Tibial nerve (tissue), 4 donors: Measurements from ENCODE around the gene FBXW2. TPM values are rescaled to one million over a fixed set of nuclear protein-coding genes. Genes with fewer than 3 reads are reported as not detected.

Experiments used
- DNase-seq, 2 donors: peaks; one replicate each; pipeline ENCODE4 v3.0.0-alpha.2; 2019; ENCODE audit warnings: low spot score in 2 of 2
- H3K27ac ChIP-seq, 4 donors: fragments of 200-600 bp; sonication (generic) in 3 of 4; one replicate each; pipeline ENCODE4 v1.5.1; 2017 to 2019; ENCODE audit warnings: mild to moderate bottlenecking in 1 of 4
- H3K27me3 ChIP-seq, 2 donors: fragments of 200-600 bp; sonication (generic) in 1 of 2; one replicate each; pipeline versions ENCODE4 v1.5.1 to v1.6.0; 2017 to 2019
- H3K36me3 ChIP-seq, 3 donors: fragments of 200-600 bp; sonication (generic); one replicate each; pipeline ENCODE4 v1.5.1; 2018 to 2019
- H3K4me1 ChIP-seq, 4 donors: fragments of 200-600 bp; sonication (generic) in 3 of 4; one replicate each; pipeline ENCODE4 v1.5.1; 2017 to 2019
- H3K4me3 ChIP-seq, 4 donors: fragments of 200-600 bp; sonication (generic) in 3 of 4; one replicate each; pipeline ENCODE4 v1.5.1; 2017 to 2019; ENCODE audit warnings: mild to moderate bottlenecking in 1 of 4, moderate library complexity in 1 of 4
- H3K9me3 ChIP-seq, 4 donors: fragments of 200-600 bp; sonication (generic) in 3 of 4; one replicate each; pipeline ENCODE4 v1.5.1; 2017 to 2019
- CTCF ChIP-seq, 5 experiments: fragments of 200-600 bp in 3 of 5; fragments of 450-650 bp in 2 of 5; sonication (generic) in 3 of 5; IDR thresholded peaks; one replicate each; pipeline ENCODE4 v1.5.1; 2016 to 2019; ENCODE audit warnings: antibody characterized with exemption in 5 of 5, mild to moderate bottlenecking in 3 of 5, moderate library complexity in 2 of 5
- EP300 ChIP-seq, 2 donors: sonication (generic); formaldehyde crosslinking; IDR thresholded peaks; one replicate each; pipeline ENCODE4 v1.6.1; 2017; ENCODE audit warnings: antibody characterized with exemption in 2 of 2, mild to moderate bottlenecking in 1 of 2
- POLR2A ChIP-seq, 2 donors: fragments of 450-650 bp; IDR thresholded peaks; one replicate each; pipeline ENCODE4 v1.6.1; 2017; ENCODE audit warnings: antibody characterized with exemption in 2 of 2, mild to moderate bottlenecking in 2 of 2, moderate library complexity in 2 of 2
- WGBS, 2 donors: methylation state at CpG; one replicate each; pipeline ENCODE4 v1.1.5; 2018; 5-methylcytosine and 5-hydroxymethylcytosine counted together
- total RNA-seq, 4 donors: library from RNA; depleted of rRNA; stranded (reverse); fragments of >200 nt; gene quantifications; one replicate each; pipeline ENCODE4 v1.1.0, GENCODE V29; 2016

FBXW2 gene
- total RNA-seq, 4 donors from 2014 or later, result 33.9 to 56.6 (median 45.7) TPM

GRCh38 chr9:120801441-120801840 is 8.2 kb upstream of the FBXW2 start:
- WGBS, 2 donors, result 93 to 94% methylated on average over 7 of the region's 7 CpGs
- TF ChIP-seq EP300 (IDR thresholded peaks at IDR 0.05), result no peak
- Histone ChIP-seq H3K9me3 (peaks cover 0 to 24% (median 3%) of the 10 kb centered on the region in 4 donors), H3K27ac (no peak overlapping the region), H3K27me3 (no peaks in the 10 kb centered on the region), H3K4me1 (no peaks in the 10 kb centered on the region), H3K4me3 (no peak overlapping the region), H3K36me3 (peaks cover 0 to 9% (median 0%) of the 10 kb centered on the region in 3 donors)
- no peak for DNase-seq

- Histone ChIP-seq H3K36me3 (peaks cover 0 to 26% (median 0%) of the 10 kb centered on the region in 3 donors), H3K4me3 (no peak overlapping the region), H3K9me3 (no peaks in the 10 kb centered on the region), H3K4me1 (peaks cover 0 to 60% (median 8%) of the 10 kb centered on the region in 4 donors), H3K27ac (no peak overlapping the region), H3K27me3 (no peaks in the 10 kb centered on the region)
- TF ChIP-seq EP300 (IDR thresholded peaks at IDR 0.05) (no peak), CTCF (IDR thresholded peaks at IDR 0.05) (no peak), POLR2A (IDR thresholded peaks at IDR 0.05) (no peak)
- 80 to 88% methylated on average over 3 of the region's 3 CpGs for WGBS, 2 donors
- DNase-seq, result no peak
These were observed 2.1 kb downstream of the FBXW2 start for GRCh38 chr9:120791161-120791560.

- no peak for TF ChIP-seq EP300 (IDR thresholded peaks at IDR 0.05)
- no peak for TF ChIP-seq POLR2A (IDR thresholded peaks at IDR 0.05)
- TF ChIP-seq CTCF (IDR thresholded peaks at IDR 0.05), result no peak
These were observed 5.3 kb downstream of the FBXW2 start for GRCh38 chr9:120787933-120788332.

GRCh38 chr9:120783602-120784047 is 9.6 kb downstream of the FBXW2 start:
- Histone ChIP-seq H3K4me1 (peaks cover 0 to 31% (median 2%) of the 10 kb centered on the region in 4 donors), H3K36me3 (peaks cover 0 to 49% (median 0%) of the 10 kb centered on the region in 3 donors), H3K27me3 (no peaks in the 10 kb centered on the region), H3K4me3 (no peak overlapping the region), H3K9me3 (no peaks in the 10 kb centered on the region), H3K27ac (peak overlapping the region in 1 of 4 donors; percentile 58)
- no peak for DNase-seq
- 40 to 45% methylated on average over 2 of the region's 2 CpGs for WGBS, 2 donors
- TF ChIP-seq POLR2A (IDR thresholded peaks at IDR 0.05), result no peak
- TF ChIP-seq EP300 (IDR thresholded peaks at IDR 0.05), result no peak
- no peak for TF ChIP-seq CTCF (IDR thresholded peaks at IDR 0.05)

More at GRCh38 chr9:120787933-120788332, 5.3 kb downstream of the FBXW2 start:
- DNase-seq, result no peak
- 75% methylated on average over 4 of the region's 4 CpGs for WGBS, 2 donors
- Histone ChIP-seq H3K36me3 (peaks cover 0 to 41% (median 0%) of the 10 kb centered on the region in 3 donors), H3K27ac (no peak overlapping the region), H3K27me3 (no peaks in the 10 kb centered on the region), H3K9me3 (no peaks in the 10 kb centered on the region), H3K4me3 (no peak overlapping the region), H3K4me1 (peaks cover 0 to 63% (median 10%) of the 10 kb centered on the region in 4 donors)

- 82 to 92% methylated on average over 2 of the region's 2 CpGs for WGBS, 2 donors
- Histone ChIP-seq H3K4me3 (no peak overlapping the region), H3K9me3 (no peaks in the 10 kb centered on the region), H3K27me3 (no peaks in the 10 kb centered on the region), H3K4me1 (peaks cover 0 to 17% (median 2%) of the 10 kb centered on the region in 4 donors), H3K36me3 (peaks cover 0 to 55% (median 2%) of the 10 kb centered on the region in 3 donors), H3K27ac (no peak overlapping the region)
- DNase-seq, result no peak
- no peak for TF ChIP-seq CTCF (IDR thresholded peaks at IDR 0.05)
- TF ChIP-seq POLR2A (IDR thresholded peaks at IDR 0.05), result no peak
- no peak for TF ChIP-seq EP300 (IDR thresholded peaks at IDR 0.05)
These were observed 12.0 kb downstream of the FBXW2 start for GRCh38 chr9:120781236-120781635.
